ENCODE measurements around the gene WWOX. TPM values are rescaled to one million over a fixed set of nuclear protein-coding genes. Genes with fewer than 3 reads are reported as not detected.

Gene WWOX
- total and polyA plus RNA-seq, 2 of the 13 experiments (the other 11 are each of a cell fraction or from before 2014, with no cell fraction given): 9.1 to 37.4 TPM

- DNase-seq (ENCODE audit: low spot score): no peak
- WGBS (ENCODE audit: low lambda C conversion rate): 90% methylated on average over 17 of the region's 17 CpGs
- no peak overlapping the region for H3K27ac ChIP-seq (ENCODE audit: extremely low read length, insufficient read depth, low read length)
- intact Hi-C loops (cut with micrococcal nuclease; ENCODE audit: unreplicated experiment) (no loop called here), in situ Hi-C loops (cut with HindIII; ENCODE audit: extremely low pct_ligation_motif_present, low pct_unique_long_range_greater_than_20kb) (no loop called here)
- no peaks in the 10 kb centered on the region for H3K79me2 ChIP-seq (ENCODE audit: insufficient read depth, low read length)
- no peak for ATAC-seq
- no peak for FAIRE-seq
- H4K20me1 ChIP-seq (ENCODE audit: insufficient read depth, low read length): no peaks in the 10 kb centered on the region
- peaks cover 23% of the 10 kb centered on the region for H3K4me1 ChIP-seq (ENCODE audit: insufficient read depth, low read length)
- H2AFZ ChIP-seq (ENCODE audit: low read length): no peak overlapping the region
- BruUV-seq (replicated peaks): no TSS peak
- H3K27me3 ChIP-seq (ENCODE audit: control insufficient read depth in 1 of 2, insufficient read depth in 2 of 2, low read length in 2 of 2): no peaks in the 10 kb centered on the region
- POLR2A ChIA-PET: no interaction called here
- no peak overlapping the region for H3K4me2 ChIP-seq (ENCODE audit: low read depth, low read length)
- no peaks in the 10 kb centered on the region for H3K36me3 ChIP-seq (replicated peaks in 1 of 2; ENCODE audit: control insufficient read depth in 1 of 2, insufficient read depth in 2 of 2, low read length in 2 of 2)
- H3K9me3 ChIP-seq (ENCODE audit: low read length): no peaks in the 10 kb centered on the region
- H3K4me3 ChIP-seq (replicated peaks in 1 of 3; ENCODE audit: insufficient read depth in 1 of 3, low read depth in 2 of 3, low read length in 3 of 3): no peak overlapping the region
- no peak overlapping the region for H3K9ac ChIP-seq (ENCODE audit: insufficient read depth, low read depth, low read length)
- CTCF ChIA-PET (ENCODE audit: low intra/inter-chr PET ratio, low total read pairs): no interaction called here
- no peak for TF ChIP-seq U2AF2 (IDR thresholded peaks at IDR 0.05; ENCODE audit: low read depth, low read length)
- no peak for TF ChIP-seq RAD51 (IDR thresholded peaks at IDR 0.05; ENCODE audit: borderline replicate concordance)
- TF ChIP-seq, protein P1, sequence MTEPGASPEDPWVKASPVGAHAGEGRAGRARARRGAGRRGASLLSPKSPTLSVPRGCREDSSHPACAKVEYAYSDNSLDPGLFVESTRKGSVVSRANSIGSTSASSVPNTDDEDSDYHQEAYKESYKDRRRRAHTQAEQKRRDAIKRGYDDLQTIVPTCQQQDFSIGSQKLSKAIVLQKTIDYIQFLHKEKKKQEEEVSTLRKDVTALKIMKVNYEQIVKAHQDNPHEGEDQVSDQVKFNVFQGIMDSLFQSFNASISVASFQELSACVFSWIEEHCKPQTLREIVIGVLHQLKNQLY (CRISPR knock-in tag; IDR thresholded peaks at IDR 0.05): no peak
- no peak for TF ChIP-seq SP140L (CRISPR knock-in tag; IDR thresholded peaks at IDR 0.05; ENCODE audit: borderline replicate concordance)
- TF ChIP-seq RARG (CRISPR knock-in tag; IDR thresholded peaks at IDR 0.05; ENCODE audit: low read depth): no peak
- no peak for TF ChIP-seq ZNF264 (CRISPR knock-in tag; IDR thresholded peaks at IDR 0.05)
- TF ChIP-seq KLF12 (CRISPR knock-in tag; IDR thresholded peaks at IDR 0.05; ENCODE audit: borderline replicate concordance): no peak
- TF ChIP-seq SRY (CRISPR knock-in tag; IDR thresholded peaks at IDR 0.05): no peak
- TF ChIP-seq, protein P2, sequence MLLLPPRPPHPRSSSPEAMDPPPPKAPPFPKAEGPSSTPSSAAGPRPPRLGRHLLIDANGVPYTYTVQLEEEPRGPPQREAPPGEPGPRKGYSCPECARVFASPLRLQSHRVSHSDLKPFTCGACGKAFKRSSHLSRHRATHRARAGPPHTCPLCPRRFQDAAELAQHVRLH (CRISPR knock-in tag; IDR thresholded peaks at IDR 0.05; ENCODE audit: borderline replicate concordance, low read depth): no peak
Measured at GRCh38 chr16:78672779-78673556, 573.5 kb downstream of the WWOX start.
